Glomerular visceral epithelial cell (primary cell): ENCODE results near the gene ALDH5A1.

Source experiments
- DNase-seq: peaks from one replicate; pipeline ENCODE4 v3.0.0-alpha.2; 2016; ENCODE audit errors: extremely low spot score

The ALDH5A1 gene

DNA sequence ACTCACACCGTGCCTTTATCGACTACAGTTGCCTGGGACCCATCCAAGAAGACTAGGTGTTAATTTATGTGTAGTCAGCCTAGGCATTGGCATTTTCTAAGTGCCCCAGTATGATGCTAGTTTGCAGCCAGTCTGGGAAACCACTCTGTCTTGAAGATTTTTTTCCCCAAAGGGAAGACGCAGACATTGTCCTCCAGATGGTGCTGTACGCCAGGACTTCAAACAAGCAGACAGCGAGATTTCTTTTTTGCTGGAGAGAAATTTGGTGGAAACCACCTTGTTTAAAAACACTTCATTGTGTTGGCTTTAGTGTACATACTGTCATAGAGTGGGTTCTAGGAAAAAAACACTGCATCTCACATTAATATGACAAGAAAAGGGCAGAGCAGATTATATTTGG, 30.0 kb downstream of the ALDH5A1 start:
- peak; percentile 46 for DNase-seq

- DNase-seq = no peak
These were observed 35.2 kb downstream of the ALDH5A1 start for GRCh38 chr6:24529985-24530384.

DNA sequence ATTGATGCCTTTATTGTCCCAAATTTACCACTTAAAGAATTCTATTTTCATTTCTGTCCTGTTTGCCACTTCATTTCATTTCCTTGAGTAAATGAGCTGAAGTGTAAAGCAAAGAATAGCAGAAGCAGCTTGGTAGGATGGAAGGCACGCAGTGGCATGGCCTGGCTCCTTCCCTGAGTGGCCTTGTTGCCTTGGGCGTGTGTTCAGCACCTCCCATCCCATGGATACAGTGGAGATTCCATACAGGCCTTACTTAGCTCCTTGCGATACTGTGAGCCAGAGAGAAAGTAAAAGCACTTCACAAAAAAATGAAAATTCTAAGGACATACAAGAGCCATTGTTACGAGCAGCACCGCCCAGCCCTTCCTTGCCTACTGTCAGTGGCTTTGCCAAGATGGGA, 39.6 kb downstream of the ALDH5A1 start:
- DNase-seq = no peak

GRCh38 chr6:24535210-24535609, 40.4 kb downstream of the ALDH5A1 start:
- DNase-seq = no peak

DNA sequence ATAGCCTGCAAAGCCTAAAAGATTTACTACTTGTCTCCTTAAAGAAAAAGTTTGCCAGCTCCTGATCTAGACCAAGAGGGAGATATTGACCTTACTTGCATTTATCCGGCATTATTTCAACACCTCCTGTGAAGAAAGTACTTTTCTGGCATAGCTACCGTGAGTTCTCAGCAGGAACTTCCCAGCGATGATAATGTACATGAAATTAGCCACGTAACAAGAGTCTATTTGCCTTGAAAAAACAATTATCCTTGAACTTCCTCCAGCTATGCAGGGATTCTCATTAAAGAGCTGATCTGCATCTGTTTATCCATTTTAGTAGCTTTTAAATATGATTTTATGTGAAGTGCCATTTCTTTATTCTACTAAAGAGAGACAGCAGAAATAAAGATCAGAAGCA, 41.7 kb downstream of the ALDH5A1 start:
- no peak for DNase-seq

GRCh38 chr6:24537082-24537699, 42.4 kb downstream of the ALDH5A1 start:
- no peak for DNase-seq

DNA sequence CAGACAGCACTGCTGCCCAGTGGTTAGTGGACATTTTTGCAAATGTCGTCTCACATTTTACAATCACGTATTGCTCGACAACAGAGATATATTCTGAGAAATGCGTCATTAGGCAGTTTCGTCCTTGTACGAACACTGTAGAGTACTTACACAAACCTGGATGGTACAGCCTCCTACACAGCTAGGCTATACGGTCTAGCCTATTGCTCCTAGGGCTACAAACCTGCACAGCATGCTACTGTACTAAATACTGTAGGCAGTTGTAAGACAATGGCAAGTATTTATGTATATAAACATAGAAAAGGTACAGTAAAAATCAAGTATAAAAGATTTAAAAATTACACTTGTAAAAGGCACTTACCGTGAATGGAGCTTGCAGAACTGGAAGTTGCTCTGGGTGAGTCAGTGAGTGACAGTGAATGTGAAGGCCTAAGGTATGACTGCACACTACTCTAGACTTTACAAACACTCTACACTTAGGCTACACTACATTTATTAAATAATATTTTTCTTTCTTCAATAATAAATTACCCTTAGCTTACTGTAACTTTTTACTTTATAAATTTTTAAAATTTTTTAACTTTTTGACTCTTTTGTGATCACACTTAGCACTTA, 43.1 kb downstream of the ALDH5A1 start:
- no peak for DNase-seq

- no peak for DNase-seq
These were observed 44.6 kb downstream of the ALDH5A1 start for GRCh38 chr6:24539416-24539815.

- DNase-seq = no peak
These were observed 45.4 kb downstream of the ALDH5A1 start for GRCh38 chr6:24540197-24540596.

DNA sequence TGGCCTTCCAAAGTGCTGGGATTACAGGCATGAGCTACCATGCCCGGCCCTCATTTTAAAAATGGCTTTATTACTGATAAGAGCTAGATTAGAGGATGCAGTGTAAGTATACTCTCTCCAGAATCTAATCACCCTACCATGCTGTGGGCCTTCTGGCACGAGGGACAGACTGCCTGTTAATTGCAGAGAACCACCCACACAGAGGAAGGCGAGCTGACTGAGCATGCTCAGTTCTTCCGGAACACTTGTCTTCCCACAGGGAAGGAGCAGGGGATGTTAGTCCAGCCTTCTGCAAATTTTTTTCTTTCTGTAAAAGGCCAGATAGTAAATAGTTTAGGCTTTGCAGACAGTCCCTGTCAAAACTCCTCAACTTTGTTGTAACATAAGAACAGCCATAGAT, 48.9 kb downstream of the ALDH5A1 start:
- no peak for DNase-seq

DNA sequence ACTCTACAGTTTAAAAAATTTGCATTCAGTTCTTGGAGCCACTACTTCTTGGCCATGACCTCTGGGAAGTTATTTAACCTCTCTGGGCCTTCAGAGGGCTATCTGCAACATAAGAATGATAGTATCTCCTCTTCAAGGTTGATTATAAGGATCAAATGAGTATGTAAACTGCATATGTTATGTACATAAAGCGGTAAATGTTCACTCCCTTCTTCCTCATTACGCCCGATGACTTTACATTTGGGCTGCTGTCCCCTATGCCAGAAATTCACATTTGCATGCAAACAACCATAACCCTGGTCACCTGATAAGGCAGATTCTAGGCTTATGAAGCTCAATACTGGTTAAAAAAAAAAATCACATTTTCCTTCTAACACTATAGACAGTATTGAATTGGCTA, 50.4 kb downstream of the ALDH5A1 start:
- no peak for DNase-seq

- DNase-seq = no peak
These were observed 50.9 kb downstream of the ALDH5A1 start for GRCh38 chr6:24545691-24546090.

GRCh38 chr6:24546439-24546838, 51.7 kb downstream of the ALDH5A1 start:
- no peak for DNase-seq

DNA sequence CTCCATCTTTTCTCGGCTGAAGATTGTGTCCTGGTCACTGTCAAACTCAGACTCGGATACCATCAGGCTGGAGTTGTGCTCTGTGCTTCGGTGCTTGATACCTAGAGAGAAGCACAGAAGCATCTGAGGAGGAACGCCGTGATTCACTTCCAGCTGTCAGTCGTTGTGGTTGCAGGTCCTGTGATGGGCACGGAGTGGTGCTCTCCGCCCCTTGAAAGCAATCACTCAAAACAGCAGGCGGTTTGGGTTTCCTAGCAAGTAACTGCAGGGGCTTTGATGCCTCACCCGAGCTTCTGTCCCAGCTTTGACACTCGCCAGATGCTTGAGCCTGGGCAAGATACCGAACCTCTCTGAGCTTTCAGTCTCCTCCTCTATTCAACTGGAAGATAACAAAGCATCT, 52.5 kb downstream of the ALDH5A1 start:
- DNase-seq = no peak

DNA sequence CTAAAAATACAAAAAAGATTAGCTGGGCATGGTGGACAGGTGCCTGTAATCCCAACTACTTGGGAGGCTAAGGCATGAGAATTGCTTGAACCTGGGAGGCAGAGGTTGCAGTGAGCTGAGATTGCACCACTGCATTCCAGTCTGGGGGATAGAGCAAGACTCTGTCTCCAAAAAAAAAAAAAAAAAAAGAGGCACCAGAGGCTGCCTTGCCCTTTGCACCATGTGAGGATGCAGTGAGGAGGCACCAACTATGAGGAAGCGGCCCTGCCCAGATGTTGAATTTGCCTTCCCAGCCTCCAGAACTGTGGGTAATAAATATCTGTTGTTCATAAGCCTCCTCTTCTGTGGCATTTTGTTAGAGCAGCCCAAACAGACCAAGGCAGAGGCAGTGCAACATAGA, 54.4 kb downstream of the ALDH5A1 start:
- DNase-seq = no peak

- DNase-seq = no peak
These were observed 55.0 kb downstream of the ALDH5A1 start for GRCh38 chr6:24549674-24550353.

DNA sequence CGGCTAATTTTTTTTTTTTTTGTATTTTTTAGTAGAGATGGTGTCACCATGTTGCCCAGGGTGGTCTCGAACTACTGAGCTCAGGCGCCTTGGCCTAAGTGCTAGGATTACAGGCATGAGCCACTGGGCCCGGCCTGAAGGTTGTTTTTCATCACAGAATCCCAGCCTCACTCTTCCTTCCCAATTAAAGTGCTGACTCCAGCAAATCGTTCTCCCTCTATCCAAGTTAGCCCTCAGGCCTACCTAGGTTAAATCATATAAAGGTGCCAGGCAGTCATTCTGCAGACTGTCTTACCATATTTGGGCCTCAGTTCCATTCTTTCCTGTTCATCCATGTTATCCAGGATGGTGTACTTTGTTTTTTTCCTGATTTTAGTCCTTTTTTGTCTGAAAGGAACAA, 56.4 kb downstream of the ALDH5A1 start:
- DNase-seq = no peak

DNA sequence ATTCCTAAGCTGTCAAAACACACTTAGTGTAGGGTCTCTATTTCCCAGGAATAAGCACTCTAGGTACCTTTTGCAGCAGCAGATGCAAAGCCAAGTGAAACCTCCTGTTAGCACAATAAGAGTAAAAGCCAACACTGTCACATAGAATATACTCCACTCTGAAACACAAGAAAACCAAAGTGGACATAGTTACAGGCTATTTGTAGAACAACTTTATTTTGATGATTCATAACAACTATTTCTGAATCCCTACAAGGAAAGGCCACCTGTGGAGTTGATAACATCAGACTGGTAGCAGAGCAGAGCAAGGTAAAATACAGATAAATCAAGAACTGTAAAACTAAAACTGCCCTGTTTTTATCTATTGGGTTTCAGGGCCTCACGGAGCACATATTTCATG, 59.7 kb downstream of the ALDH5A1 start:
- no peak for DNase-seq

DNA sequence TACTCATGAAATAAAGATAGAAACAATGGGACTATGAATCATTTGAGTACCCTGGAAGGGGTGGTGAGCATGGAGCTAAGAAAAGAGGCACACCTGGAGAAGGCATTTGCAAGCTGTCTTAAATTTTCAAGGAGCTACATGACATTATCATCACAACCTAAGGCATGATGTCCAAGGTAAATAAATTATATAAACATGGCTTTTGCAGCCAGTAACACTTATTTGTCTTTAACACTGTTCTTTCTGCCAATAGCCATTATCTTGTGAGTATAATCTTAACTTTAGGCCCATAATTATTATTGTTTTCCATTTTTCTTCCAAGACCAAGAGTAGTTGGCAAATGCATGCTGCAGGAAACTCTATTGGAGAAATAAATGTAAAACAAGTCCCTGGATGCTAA, 63.7 kb downstream of the ALDH5A1 start:
- DNase-seq = no peak

GRCh38 chr6:24564081-24564480, 69.3 kb downstream of the ALDH5A1 start:
- DNase-seq = no peak

DNA sequence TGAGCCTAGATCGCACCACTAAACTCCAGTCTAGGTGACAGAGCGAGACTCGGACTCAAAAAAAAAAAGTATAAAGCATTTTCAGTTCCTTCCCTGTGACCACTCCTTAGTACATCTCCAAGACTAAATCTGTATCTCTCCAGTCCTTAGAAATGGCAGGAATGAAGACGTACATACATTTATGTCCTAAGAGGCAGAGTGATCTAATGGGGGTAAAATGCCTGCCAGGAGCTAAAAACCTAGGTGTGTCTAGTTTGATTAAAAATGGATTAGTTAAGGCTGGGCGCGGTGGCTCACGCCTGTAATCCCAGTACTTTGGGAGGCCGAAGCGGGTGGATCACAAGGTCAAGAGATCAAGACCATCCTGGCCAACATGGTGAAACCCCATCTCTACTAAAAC, 70.4 kb downstream of the ALDH5A1 start:
- DNase-seq = no peak

DNA sequence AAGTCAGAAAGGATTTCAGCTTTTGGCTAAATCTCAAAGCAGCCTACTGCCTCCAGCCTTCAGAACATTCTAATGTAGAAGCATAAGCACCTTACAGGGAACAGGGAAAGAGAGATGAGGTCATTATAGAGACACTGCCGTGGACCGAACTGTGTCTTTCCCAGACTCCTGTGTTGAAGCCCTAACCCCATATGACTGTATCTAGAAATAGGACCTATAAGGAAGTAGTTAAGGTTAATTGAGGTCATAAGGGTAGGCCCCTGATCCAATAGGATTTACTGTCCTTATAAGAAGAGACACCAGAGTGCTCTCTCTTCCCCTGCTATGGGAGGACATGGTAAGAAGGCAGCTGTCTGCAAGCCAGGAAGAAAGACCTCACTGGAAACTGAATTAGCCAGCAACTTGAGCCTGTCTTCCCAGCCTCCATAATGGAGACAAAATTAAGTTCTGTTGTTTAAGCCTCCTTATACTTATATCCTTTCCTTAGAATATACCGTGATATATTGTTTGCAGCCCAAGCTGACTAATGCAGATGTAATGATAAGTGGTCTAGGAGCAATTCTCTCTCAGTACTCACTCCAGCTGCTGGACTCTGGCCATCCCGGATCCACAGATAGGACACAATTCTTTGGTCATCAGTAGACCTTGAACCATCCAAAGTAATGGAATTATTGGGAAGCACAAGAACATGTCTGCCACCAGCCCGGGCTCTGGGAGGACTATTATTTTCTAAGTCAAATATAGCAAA, 71.4 kb downstream of the ALDH5A1 start:
- no peak for DNase-seq

DNA sequence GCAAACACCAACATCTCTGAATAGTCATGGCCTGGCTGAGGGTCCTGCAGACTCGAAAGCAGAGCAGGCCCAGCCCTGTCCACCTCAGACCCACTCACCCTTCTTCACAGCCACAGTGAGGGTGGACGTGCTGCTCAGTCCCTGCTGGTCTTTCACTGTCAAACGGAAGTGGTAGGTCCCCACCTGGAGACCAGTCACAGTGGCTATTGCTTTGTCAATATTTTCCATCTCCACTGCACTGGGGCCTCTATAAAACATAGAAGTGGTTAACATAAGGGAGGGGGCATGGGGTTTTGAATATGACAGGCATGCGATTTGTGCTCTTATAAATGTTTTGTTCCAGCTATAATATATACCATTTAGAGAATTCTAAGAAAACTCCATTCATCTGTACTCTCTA, 73.9 kb downstream of the ALDH5A1 start:
- DNase-seq = no peak
